HG03558 (cell line): ENCODE data around the gene TK2.
A peak's percentile ranks its signal among the peaks of the same experiment; 100 is the strongest.
"Not testable (repeated sequence)": the region's sequence is repeated elsewhere in the genome, so short reads cannot be mapped to it uniquely, and the experiment has no call there.

Experiments
- ATAC-seq: cut with Tn5 transposase; IDR thresholded peaks from one replicate; pipeline ENCODE4 v1.9.1; 2021; ENCODE audit warnings: moderate number of reproducible peaks; ENCODE audit not compliant: unreplicated experiment; ENCODE audit errors: extremely low read depth

Gene TK2

DNA sequence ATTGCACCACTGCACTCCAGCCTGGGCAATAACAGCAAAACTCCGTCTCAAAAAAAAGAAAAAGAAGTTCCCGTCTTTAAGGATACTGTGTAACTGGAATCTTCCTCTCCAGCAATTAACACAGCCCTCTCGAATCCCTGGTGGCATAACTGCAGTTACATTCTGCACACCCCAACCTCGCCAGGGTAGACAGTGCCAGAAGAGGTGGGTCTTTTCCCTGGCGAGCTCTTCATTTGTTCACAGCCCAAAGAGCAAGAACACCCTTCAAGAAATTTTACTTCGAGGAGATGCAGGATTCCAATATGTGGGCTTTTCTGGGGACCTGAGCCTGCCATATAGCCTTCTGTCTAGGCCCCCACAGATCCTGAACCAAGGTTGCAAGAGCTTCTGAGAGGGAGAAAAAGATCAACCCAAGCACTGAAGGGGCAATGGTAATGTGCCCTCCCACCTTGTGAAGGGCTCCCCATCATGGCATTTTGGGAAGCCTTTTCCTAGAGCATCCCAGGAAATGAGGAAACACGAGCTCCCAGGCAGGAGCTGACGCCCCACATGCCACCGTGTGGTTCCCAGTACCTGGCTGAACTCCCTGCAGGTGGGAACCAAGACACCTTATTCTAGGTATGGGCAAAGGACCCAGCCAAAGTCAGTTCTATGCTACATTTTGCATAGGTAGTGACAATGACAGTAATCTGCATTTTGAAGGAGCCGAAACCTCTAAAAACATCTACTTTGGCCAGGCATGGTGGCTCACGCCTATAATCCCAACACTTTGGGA is 26.9 kb downstream of the TK2 start:
- ATAC-seq, result no peak

DNA sequence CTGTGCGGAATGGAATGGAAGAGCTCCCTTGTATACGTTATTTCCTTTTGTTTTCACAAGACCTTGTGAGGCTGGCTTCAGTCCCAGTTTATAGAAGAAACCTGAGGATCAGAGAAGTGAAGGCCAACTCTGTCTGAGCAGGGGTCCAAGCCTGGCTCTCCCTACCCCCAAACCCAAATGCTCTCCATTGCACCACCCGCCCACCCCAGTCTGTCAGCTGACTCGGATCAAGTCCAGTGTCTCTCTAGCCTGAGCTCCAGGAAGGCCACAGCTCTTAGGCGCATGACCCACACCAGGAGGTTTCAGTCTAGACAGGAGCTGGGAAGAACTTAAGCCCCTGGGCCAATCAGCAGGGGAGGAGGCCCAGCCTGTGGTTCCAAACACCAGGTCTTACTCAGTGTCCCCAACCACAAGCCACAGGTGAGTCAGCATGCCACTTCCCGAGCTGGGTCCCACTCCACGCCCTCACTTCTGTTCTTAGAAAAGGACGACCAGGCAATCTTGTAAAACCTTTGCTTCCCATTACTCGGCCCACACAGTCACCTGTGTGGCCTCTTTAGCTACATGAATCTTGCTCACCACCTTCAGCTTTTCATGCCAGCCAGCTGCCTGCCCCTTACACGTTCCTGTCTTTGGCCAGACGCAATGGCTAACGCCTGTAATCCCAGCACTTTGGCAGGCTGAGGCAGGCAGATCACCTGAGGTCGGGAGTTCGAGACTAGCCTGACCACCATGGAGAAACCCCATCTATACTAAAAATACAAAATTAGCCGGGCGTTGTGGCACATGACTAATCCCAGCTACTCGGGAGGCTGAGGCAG is 27.8 kb downstream of the TK2 start:
- no peak for ATAC-seq

DNA sequence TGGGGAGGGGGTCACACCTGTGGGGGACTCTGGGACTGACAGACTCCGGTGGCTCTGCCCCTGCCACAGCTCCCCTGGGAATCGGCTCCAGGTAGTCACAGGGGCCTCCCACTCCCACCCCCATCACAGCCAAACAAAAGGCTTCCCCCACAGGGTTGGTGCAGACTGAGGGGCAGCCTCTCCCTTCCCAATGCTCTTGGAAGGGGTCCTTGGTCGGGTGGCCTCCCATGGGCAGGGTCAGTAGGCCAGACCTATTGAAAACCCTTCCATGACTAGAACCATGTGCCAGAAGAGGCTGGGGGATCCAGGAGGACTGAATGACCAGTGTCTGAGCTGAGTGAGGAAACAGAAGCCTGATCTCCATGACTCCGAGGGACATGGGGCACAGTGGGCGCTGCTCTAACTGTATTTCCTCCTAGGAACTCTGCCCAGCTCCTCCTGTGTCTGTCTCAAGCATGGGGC is 28.6 kb downstream of the TK2 start:
- no peak for ATAC-seq

DNA sequence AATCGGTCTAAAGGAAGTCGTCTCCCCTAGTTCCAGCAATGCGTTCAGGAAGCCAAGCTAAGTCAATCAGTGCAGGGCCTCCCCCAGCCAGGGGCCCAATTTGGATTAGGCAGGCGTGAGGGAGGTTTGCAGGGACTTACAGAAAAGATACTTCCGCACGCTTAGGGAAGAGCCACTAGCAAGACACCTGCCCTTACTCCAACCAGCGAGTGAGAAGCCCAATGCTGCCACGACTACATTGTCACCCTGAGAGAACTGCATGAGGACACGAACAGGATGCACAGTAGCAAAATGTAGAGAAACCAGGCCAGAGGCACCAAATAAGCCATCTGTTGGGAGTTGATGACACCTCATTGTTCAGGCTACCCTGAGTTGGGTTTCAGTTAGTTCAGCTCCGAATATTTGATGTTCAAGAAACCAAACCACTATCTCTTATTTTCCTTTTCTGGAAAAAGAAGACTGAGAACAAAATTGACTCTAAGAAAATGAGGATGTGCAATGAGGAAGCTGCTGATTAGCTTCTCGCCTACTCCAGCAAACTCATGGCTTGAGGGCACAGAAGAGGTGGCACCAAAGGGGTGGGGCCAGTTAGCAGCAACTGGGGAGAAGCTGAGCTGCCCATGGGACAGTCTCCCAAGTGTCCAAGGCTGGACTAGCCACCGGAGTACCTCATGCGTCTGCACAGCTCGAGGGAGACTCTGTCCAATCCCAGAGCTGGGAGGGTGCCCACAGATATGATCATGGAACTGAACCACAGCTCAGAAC is 29.3 kb downstream of the TK2 start:
- no peak for ATAC-seq

DNA sequence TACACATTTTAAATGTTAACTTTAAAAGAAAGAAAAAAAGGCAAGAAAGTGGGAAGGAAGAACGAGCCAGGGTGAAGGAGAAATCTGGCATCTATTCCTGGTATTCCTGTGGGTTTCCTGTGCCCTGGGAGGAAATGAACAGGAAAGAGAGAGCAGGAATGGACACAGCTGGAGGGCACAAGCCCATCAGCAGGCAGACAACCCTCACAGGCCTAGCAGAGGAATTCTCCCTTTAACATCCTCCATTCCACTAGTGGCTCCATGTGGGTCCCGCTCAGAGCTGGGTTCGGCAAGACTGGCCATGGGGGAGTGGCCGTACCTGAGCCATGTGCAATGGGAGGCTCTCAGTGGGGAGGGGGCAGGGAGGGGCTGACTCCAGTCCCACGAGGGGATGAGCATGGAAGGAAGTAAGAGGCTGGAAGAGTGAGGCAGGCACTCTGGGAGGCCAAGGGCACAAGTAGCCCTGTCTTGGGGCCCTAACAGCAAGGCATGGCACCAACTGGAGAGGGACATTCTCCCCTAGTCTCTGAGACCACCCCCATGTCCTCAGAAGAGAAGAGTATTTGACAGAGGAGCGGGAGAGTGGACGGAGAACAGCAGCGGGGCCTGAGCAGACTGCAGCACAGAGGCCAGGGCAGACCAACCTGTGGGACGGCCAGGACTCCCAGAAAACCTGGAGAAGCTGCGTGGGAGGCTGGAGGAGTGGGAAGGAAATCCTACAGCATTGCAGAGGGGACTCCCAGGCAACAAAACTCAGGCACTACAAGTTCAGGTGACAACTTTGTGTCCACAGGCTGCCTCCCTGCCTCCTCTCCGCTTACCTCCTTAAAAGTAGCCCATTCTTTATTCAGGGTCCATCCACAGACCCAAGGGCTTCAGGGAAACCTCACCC is 30.2 kb downstream of the TK2 start:
- no peak for ATAC-seq

DNA sequence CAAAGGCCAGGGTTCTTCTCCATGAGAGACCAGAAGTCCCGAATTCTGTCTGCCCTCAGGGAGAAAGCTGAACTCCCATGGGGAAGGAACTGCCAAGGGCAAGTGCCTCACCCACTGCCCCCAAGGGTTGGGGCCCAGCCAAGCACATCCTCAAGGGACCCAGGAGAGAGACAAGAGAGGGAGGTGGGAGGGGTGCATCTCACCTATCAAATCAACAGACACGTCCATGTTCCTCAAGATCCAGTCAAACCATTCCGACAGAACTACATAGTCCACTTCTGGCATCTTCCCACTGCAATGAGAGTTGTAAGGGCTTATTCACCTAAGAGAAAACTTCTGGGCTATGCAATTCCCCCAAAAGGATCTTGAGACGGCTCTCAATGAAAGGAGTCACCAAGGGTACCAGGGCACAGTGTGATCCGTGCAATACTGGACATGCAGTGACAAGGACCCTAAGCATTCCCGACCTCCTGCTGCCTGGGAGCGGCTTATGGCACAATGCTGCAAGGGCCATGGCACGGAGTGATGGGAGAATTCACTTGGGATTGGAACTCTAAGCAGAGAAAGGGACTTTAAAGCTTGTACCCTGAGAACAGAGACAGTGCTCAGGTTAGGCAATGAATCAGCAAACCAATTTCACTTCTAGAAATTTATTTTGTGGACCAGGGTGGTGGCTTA is 32.2 kb downstream of the TK2 start:
- no peak for ATAC-seq

DNA sequence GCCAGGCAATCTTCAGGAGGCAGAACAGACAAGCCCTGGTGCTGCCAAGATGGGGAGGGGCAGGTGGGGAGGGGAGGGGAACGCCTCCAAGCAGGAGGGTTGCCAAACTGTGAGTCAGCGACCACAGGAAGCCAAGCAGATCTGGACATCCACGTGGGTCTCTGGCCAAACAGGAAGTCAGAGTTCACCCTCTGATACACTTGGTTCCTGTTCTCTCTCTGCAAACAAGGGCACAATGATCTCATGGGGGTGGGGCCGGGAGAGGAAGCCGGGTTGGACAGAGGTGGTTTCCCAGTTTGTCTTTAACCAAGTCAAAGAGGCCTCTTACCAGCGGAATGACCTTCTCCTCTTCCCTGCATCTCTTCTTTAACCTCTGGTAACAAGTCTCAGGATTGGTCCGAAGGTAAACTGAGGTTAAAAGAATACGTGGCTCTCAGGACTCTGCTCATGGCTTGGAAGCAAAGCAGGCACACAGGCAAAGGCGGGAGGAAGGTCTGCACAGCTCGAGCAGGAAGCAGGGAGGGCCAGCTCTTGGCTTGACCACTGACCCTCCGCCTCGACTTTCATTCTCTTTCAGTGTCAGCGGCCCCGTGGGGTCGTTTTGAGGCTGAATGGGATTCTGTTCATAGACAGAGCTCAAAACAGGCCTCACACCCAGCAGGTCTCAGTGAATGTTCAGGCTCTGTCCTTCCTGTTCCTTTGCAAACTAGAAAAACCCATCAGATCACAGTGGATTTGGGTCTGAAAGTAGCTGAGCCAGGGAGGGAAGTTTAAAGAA is 32.9 kb downstream of the TK2 start:
- ATAC-seq, result peak; percentile 88

DNA sequence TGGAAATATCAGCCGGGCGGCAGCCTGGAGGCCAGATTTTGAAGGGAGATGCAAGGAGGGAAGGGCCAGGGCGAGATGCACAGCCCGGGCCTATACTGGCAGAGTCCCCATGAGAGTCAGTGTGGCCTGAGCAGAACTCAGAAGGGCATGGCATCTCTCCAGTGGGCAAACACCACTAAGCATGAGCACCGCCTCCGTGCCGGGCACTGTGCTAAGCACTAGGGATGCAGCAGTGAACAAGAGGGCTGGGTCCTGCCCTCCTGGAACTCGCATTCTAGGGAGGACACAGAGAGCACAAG is 33.5 kb downstream of the TK2 start:
- no peak for ATAC-seq

DNA sequence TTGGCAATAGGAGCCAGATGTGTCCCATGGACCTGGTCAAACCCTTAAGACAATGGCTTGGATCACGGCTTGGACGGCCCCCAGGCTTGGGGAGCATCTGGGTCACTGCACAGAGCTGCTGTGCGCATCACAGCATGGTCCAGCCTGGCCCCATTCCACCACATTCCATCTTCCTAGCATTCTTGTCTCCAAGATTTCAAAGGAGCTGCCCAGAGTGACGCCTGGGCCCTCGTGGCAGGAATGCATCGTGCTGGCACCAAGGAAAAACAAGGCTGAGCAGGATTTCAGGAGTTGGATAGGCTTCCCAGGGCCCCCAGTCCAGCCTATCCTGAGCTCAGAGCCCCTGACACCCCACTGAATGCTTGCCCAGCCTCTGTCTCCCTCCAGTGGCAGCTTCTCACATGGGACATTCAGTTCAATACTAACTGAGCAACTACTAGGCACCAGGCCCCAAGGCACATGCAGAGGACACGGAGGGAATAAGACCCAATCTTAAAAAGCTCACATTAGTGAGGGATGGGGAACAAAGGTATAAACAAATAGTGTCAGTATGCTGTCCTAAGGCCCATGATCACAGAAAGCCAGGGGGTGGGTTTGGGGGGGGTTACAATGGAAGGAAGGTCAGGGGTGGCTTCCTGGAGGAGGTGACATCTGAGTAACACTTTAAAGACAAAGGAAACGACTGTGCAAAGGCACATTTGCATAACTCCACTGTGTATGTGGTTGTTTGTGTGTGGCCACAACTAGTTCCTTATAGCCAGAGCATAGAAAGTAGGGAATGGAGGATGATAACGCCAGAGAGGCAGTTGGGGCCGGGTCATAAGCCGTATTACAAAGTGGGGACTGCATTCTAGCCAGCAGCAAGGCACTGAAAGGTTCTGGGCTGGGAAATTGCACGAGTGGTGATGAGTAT is 34.1 kb downstream of the TK2 start:
- ATAC-seq, result peak; percentile 1

DNA sequence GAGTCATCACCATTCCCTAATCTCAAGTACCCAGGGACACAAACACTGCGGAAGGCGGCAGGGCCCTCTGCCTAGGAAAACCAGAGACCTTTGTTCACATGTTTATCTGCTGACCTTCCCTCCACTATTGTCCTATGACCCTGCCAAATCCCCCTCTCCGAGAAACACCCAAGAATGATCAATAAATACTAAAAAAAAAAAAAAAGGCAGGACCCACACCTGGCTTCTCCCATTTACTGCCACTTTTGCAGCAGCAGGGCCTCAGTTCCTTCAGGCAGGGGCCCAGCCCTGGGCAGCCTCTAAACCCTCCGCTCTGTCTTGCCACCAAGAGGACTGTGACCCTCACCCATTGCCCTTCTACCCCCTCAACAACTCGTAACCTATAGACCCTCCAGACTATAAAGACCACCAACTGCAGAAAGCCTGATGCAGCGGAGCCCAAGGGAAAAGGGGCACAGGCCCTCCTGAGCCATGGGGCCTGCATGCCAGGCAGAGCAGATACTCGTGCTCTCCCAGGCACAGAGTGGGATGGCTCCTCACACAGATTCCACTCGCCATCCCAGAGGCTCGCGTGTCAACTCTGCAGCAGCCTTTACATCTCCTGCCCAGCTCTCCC is 34.8 kb downstream of the TK2 start:
- ATAC-seq, result not testable (repeated sequence)

DNA sequence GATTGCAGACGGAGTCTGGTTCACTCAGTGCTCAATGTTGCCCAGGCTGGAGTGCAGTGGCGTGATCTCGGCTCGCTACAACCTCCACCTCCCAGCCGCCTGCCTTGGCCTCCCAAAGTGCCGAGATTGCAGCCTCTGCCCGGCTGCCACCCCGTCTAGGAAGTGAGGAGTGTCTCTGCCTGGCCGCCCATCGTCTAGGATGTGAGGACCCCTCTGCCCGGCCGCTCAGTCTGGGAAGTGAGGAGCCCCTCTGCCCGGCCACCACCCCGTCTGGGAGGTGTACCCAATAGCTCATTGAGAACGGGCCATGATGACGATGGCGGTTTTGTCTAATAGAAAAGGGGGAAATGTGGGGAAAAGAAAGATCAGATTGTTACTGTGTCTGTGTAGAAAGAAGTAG is 35.5 kb downstream of the TK2 start:
- not testable (repeated sequence) for ATAC-seq

DNA sequence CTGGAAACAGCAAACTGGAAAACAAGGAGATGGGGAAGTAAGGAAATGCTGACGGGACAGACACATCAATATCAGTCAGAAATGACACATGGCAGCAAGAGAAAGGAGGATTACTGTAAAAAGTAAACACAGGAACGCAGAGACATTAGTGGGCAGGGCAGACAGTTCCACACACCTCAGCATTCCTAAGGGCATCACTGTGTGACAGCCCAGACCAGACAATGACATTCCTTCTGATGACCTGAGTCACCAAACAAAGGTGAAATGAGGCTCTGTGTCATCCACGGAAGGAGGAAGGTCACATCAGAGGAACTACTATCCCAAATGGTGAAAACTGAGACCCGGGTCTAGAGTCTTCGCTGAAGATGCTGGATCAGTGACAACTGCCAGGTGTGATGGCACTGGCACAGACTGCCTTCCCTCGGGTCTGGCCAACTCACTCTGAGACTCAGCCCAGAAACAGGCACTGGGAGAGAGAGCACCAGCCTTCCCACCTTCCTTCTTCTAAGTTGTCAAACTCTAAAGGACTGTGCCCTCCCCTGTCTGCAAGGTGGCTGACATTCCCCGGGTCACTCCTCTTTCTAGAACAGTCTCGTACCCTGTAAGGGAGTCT is 36.7 kb downstream of the TK2 start:
- ATAC-seq, result no peak

DNA sequence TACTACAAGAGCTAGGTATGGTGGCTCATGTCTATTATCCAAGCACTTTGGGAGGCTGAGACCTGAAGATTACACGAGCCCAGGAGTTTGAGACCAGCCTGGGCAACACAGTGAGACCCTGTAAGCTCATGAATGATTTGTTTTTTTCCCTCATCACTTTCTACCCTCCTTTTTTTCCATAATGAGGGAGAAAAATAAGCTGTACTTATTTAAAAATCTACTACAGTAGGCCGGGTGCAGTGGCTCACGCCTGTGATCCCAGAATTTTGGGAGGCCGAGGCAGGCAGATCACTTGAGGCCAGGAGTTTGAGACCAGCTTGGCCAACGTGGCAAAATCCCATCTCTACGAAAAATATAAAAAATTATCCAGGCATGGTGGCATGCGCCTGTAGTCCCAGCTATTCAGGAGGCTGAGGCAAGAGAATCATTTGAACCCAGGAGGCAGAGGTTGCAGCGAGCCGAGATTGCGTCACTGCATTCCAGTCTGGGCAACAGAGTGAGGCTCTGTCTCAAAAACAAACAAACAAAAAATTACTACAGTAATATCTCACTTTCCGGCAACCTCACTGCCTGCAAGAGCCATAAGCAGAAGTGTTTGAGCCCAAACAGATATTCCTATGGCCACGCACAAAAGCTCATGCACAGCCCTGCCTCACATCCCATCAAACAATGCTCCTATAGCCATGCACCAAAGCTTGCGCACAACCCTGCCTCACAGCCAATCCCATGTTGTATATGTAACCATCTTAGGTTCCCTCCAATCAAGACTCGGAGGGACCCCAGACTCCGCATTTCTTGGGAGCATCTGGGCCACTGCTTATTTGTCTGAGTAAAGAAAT is 37.4 kb downstream of the TK2 start:
- no peak for ATAC-seq

DNA sequence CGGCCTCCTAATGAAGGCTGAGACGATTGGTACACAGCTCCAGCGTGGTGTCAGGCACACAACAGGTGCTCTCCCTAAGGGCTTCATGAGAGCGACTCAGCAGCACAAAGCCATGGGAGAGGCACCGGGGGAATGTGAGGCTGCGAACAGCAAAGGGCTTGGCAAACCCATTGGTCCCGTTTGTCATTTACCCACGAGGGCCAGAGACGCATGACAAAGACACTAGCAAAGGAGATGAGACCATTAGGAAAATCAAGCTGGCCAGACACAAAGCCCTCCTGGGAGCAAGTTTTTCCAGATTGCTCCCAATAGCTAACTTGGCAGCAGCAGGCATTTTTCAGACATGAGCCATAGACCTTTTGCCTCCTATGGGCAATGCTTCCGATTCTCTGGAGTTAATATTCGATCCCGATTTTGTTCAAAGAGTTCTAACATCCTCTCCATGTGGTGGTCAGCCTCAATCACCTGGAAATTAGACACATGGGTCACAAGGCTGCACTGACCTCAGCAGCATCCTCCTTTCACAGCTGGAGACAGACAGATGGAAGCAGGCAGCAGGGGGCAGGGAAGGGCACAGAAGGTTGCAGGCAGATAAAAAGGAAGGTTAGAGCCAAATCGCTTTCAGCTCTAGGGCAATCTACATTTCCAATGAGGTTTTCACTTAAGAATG is 38.2 kb downstream of the TK2 start:
- no peak for ATAC-seq
